AG09319 (cell line): ENCODE data around the gene NKPD1.

Experiments used
- DNase-seq: peaks from one replicate; pipeline ENCODE4 v3.0.0-alpha.2; 2010; ENCODE audit warnings: low read depth; ENCODE audit errors: extremely low read depth
- CTCF ChIP-seq: IDR thresholded peaks from 2 replicates; pipeline ENCODE4 v1.5.1; 2011; ENCODE audit warnings: low read depth, mild to moderate bottlenecking, inconsistent platforms, low read length, moderate library complexity

Gene NKPD1

GRCh38 chr19:45166723-45167252 lies 6.0 kb upstream of the NKPD1 start:
- DNase-seq: no peak
- TF ChIP-seq CTCF: no peak

- no peak; the same call in 1 of the 2 replicates for TF ChIP-seq CTCF
- no peak for DNase-seq
These were observed 4.0 kb upstream of the NKPD1 start for GRCh38 chr19:45164577-45165335.

- TF ChIP-seq CTCF: no peak
- DNase-seq: no peak
These were observed 3.1 kb upstream of the NKPD1 start for GRCh38 chr19:45163751-45164460.

GRCh38 chr19:45163156-45163555 lies 2.4 kb upstream of the NKPD1 start:
- TF ChIP-seq CTCF: no peak
- DNase-seq: no peak

- no peak for DNase-seq
- TF ChIP-seq CTCF: no peak
These were observed 1.9 kb upstream of the NKPD1 start for GRCh38 chr19:45162608-45163143.

GRCh38 chr19:45161738-45162607 lies 1.2 kb upstream of the NKPD1 start:
- no peak for DNase-seq
- peak; percentile 74 for TF ChIP-seq CTCF
